ENCODE measurements around the gene WWOX. TPM values are rescaled to one million over a fixed set of nuclear protein-coding genes. Genes with fewer than 3 reads are reported as not detected.

WWOX gene
- total and polyA plus RNA-seq, 2 of the 8 experiments (the other 6 are each of a cell fraction or from before 2014, with no cell fraction given): 5.4 to 16.7 TPM

- TF ChIP-seq GTF2F1 (IDR thresholded peaks at IDR 0.05; ENCODE audit: borderline replicate concordance, low read depth, low read length): no peak
These were observed 576.7 kb downstream of the WWOX start (continued) for GRCh38 chr16:78675951-78676792.

Data from H1 (cell line).